Measurements from ENCODE around the gene SCN5A.

- no peak for TF ChIP-seq TCF7L2 (IDR thresholded peaks at IDR 0.05; ENCODE audit: low read depth, low read length)
- TF ChIP-seq CTCF (IDR thresholded peaks at IDR 0.05), result no peak
Observed at GRCh38 chr3:38578551-38578950, 70.9 kb downstream of the SCN5A start.

Measured in Panc1 (cell line).